ENCODE results near the gene CSRNP3.

Gene CSRNP3

DNA sequence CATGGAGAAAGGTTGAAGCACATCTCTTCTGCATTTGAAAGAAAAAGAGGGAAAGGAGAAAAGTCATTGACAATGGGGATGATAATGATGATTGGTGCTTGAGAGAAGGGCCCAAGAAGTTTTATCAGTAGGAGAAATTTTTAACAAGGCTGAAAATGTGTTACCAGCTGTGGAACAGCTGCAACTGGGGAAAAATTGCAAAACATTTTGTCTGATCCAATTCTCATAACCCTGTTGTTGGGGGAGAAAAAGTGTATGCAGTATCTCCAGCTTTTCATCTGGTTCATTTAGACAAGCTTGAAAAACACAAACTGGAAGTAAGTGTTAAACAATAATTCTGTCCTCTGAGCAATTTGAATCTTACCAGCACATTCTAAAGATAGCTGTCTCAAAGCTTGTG, 92.7 kb downstream of the CSRNP3 start:
- Histone ChIP-seq H3K27me3 (ENCODE audit: insufficient read depth, low read length, poor library complexity, severe bottlenecking) (no peaks in the 10 kb centered on the region), H2AFZ (ENCODE audit: low read length) (no peak overlapping the region), H3K4me2 (ENCODE audit: low read depth, low read length, poor library complexity, severe bottlenecking) (no peak overlapping the region), H3K4me1 (ENCODE audit: insufficient read depth, low read length, poor library complexity, severe bottlenecking) (peaks cover 27% of the 10 kb centered on the region), H3K36me3 (ENCODE audit: insufficient read depth, low read length) (no peaks in the 10 kb centered on the region), H3K79me2 (ENCODE audit: insufficient read depth, low read length) (no peaks in the 10 kb centered on the region), H3K9me3 (ENCODE audit: insufficient read depth, low read depth, low read length) (no peaks in the 10 kb centered on the region), H4K20me1 (ENCODE audit: insufficient read depth, low read length, poor library complexity, severe bottlenecking) (no peaks in the 10 kb centered on the region), H3K9ac (ENCODE audit: low read depth, low read length, poor library complexity, severe bottlenecking) (no peak overlapping the region), H3F3A (ENCODE audit: low read depth) (no peaks in the 10 kb centered on the region), H3K4me3 (ENCODE audit: low read length, poor library complexity, severe bottlenecking) (no peak overlapping the region), H3K9me2 (replicated peaks; ENCODE audit: low read depth, low read length) (no peaks in the 10 kb centered on the region)
- TF ChIP-seq, protein P1, sequence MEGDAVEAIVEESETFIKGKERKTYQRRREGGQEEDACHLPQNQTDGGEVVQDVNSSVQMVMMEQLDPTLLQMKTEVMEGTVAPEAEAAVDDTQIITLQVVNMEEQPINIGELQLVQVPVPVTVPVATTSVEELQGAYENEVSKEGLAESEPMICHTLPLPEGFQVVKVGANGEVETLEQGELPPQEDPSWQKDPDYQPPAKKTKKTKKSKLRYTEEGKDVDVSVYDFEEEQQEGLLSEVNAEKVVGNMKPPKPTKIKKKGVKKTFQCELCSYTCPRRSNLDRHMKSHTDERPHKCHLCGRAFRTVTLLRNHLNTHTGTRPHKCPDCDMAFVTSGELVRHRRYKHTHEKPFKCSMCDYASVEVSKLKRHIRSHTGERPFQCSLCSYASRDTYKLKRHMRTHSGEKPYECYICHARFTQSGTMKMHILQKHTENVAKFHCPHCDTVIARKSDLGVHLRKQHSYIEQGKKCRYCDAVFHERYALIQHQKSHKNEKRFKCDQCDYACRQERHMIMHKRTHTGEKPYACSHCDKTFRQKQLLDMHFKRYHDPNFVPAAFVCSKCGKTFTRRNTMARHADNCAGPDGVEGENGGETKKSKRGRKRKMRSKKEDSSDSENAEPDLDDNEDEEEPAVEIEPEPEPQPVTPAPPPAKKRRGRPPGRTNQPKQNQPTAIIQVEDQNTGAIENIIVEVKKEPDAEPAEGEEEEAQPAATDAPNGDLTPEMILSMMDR (conservative IDR thresholded peaks at IDR 0.05; ENCODE audit: low read length), result no peak
- no peak for TF ChIP-seq EZH2phosphoT487 (IDR thresholded peaks at IDR 0.05; ENCODE audit: borderline replicate concordance)

DNA sequence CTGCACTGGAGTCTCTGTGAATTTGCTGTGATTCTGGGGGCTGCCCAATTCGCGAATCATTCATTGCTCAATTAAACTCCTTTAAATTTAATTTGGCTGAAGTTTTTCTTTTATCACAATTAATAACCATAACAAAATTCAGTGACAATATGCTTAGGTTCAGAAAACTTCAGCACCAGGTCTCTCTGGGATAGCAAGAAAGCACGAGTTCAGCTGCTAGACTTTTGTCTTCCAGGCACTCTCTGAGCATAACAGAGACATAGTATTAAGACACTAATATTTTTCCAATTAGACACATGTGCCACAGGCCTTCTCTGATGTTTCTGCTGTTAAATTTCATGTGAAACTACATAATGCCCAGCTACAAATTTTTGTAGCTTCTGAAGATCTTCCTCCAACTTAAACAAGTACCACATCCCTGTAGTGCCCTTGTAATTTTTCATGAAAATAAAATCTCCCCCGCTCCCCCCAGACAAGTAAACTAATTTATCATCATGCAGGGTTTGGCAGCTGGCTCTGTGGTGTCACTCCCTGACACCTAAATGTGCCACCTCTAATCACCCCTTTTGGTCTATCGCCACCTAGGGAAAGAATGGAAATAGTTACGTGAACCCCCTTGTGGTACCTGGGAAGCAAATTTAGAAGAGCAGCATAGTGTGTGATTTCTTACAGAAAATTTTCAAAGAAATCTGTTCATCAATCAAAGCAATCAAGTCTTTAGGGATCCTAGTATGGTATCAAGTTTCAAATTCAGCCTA, 94.1 kb downstream of the CSRNP3 start:
- no peaks in the 10 kb centered on the region for H3K79me2 ChIP-seq (ENCODE audit: insufficient read depth, low read length)
- TF ChIP-seq, protein P1 (conservative IDR thresholded peaks at IDR 0.05; ENCODE audit: low read length), result peak; percentile 85
- TF ChIP-seq EZH2phosphoT487 (IDR thresholded peaks at IDR 0.05; ENCODE audit: borderline replicate concordance), result no peak
- no peaks in the 10 kb centered on the region for H4K20me1 ChIP-seq (ENCODE audit: insufficient read depth, low read length, poor library complexity, severe bottlenecking)
- no peaks in the 10 kb centered on the region for H3F3A ChIP-seq (ENCODE audit: low read depth)
- H3K4me1 ChIP-seq (ENCODE audit: insufficient read depth, low read length, poor library complexity, severe bottlenecking), result peaks cover 27% of the 10 kb centered on the region
- no peak overlapping the region for H2AFZ ChIP-seq (ENCODE audit: low read length)
- H3K9ac ChIP-seq (ENCODE audit: low read depth, low read length, poor library complexity, severe bottlenecking), result no peak overlapping the region
- H3K4me2 ChIP-seq (ENCODE audit: low read depth, low read length, poor library complexity, severe bottlenecking), result no peak overlapping the region
- no peaks in the 10 kb centered on the region for H3K27me3 ChIP-seq (ENCODE audit: insufficient read depth, low read length, poor library complexity, severe bottlenecking)
- no peaks in the 10 kb centered on the region for H3K9me2 ChIP-seq (replicated peaks; ENCODE audit: low read depth, low read length)
- no peak overlapping the region for H3K4me3 ChIP-seq (ENCODE audit: low read length, poor library complexity, severe bottlenecking)
- H3K9me3 ChIP-seq (ENCODE audit: insufficient read depth, low read depth, low read length), result no peaks in the 10 kb centered on the region
- H3K36me3 ChIP-seq (ENCODE audit: insufficient read depth, low read length), result no peaks in the 10 kb centered on the region

DNA sequence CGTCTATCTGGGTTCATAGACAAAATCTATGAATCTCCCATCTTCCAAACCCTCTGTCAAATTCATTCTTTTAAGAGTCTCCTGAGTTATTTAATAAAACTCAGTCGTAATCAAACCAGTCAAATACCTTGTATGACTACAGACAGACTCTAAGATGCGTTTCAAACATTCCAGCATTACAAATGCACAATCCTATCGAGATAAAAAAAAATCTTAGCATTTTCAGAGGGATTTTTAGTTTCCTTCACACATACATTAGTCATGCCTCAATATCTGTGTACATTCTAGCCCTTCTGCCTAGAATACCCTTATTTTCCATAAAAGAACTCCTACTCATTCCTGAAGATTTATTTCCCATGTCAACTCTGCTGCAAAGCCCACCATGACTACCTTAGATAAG, 96.5 kb downstream of the CSRNP3 start:
- no peaks in the 10 kb centered on the region for H3K79me2 ChIP-seq (ENCODE audit: insufficient read depth, low read length)
- H3K9ac ChIP-seq (ENCODE audit: low read depth, low read length, poor library complexity, severe bottlenecking), result no peak overlapping the region
- H3K4me1 ChIP-seq (ENCODE audit: insufficient read depth, low read length, poor library complexity, severe bottlenecking), result peaks cover 15% of the 10 kb centered on the region
- no peak overlapping the region for H3K4me2 ChIP-seq (ENCODE audit: low read depth, low read length, poor library complexity, severe bottlenecking)
- H3K36me3 ChIP-seq (ENCODE audit: insufficient read depth, low read length), result no peaks in the 10 kb centered on the region
- no peaks in the 10 kb centered on the region for H3K9me2 ChIP-seq (replicated peaks; ENCODE audit: low read depth, low read length)
- no peaks in the 10 kb centered on the region for H3F3A ChIP-seq (ENCODE audit: low read depth)
- no peak overlapping the region for H2AFZ ChIP-seq (ENCODE audit: low read length)
- no peaks in the 10 kb centered on the region for H4K20me1 ChIP-seq (ENCODE audit: insufficient read depth, low read length, poor library complexity, severe bottlenecking)
- no peak overlapping the region for H3K4me3 ChIP-seq (ENCODE audit: low read length, poor library complexity, severe bottlenecking)
- H3K9me3 ChIP-seq (ENCODE audit: insufficient read depth, low read depth, low read length), result no peaks in the 10 kb centered on the region
- TF ChIP-seq EZH2phosphoT487 (IDR thresholded peaks at IDR 0.05; ENCODE audit: borderline replicate concordance), result no peak
- TF ChIP-seq, protein P1 (conservative IDR thresholded peaks at IDR 0.05; ENCODE audit: low read length), result no peak
- no peaks in the 10 kb centered on the region for H3K27me3 ChIP-seq (ENCODE audit: insufficient read depth, low read length, poor library complexity, severe bottlenecking)

Measured in Loucy (cell line).